Kidney capillary endothelial cell (primary cell): ENCODE measurements around the gene CRB3.
A peak's percentile ranks its signal among the peaks of the same experiment; 100 is the strongest.

Experiments used
- DNase-seq: peaks from one replicate; pipeline ENCODE4 v3.0.0-alpha.2; 2018; ENCODE audit warnings: low spot score

Gene CRB3

DNA sequence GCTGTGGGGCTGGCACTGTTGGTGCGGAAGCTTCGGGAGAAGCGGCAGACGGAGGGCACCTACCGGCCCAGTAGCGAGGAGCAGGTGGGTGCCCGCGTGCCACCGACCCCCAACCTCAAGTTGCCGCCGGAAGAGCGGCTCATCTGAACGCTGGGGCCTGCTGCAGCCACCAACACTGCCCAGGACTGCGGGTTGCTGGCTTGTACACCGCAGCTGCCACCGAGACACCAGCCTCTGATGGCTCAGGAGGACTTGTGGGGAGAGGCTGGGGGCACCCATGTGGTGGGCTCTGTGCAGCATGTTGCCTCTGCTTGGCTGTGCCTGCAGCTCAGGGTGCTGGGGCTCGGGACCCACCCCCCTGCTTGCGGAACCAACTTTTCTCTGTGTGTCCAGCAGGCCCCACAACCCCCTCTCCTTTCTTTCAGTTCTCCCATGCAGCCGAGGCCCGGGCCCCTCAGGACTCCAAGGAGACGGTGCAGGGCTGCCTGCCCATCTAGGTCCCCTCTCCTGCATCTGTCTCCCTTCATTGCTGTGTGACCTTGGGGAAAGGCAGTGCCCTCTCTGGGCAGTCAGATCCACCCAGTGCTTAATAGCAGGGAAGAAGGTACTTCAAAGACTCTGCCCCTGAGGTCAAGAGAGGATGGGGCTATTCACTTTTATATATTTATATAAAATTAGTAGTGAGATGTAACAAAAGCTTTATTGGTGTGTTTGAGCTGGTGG, 2.6 kb downstream of the CRB3 start:
- DNase-seq: no peak

DNA sequence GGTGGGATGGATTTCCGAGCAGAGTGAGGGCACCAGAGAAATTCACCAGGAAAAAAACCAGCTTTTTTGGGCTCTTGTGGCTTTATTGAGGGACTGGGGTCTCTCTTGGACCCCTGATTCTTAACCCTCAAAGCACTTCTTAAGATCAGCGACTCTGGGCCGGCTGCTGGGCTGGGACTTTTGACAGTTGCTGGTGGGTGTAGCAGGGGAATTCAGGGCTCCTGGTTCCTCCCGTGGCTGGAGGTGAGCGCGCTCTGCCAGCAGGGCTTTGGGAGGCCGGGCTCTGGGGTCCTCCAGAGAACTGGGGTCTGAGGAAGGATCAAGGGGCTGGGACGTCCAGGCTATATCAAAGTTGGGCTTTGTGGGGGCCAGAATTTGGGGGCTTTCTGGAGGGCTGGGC, 3.3 kb downstream of the CRB3 start:
- DNase-seq: no peak

DNA sequence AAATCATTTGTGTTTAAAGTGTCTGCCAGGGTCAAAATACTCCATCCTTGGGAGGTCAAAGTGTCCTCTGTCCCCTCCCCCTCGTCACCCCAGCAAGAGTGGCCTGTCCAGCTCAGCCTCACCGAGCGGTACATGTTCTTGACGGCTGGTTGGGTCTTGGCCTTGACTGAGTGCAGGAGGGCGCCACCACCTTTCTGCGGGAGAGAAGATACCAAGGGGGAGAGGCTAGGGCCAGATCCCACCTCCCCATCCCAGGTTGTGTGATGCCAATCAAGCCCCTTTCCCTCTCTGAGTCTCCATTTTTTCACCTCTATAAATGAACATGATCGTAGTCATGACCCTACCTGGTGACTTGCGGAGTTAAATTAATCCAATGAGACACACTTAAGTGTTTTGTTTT, 6.1 kb downstream of the CRB3 start:
- DNase-seq: no peak

DNA sequence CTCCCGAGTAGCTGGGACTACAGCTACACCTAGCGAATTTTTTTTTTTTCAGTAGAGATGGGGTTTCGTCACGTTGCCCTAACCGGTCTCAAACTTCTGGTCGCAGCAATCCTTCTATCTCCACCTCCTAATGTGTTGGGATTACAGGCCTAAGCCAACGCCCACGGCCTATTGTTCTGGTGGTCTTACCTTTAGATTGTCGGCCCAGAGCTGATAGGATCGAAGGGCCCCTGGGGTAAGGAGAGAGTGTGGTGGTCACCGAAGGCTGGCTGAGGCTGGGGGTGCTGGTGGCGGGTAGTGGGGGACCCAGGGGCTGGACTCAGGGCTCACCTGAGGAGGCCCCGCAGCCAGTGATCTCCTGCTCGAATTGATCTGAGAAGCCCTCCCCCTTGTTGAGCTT, 7.0 kb downstream of the CRB3 start:
- no peak for DNase-seq

DNA sequence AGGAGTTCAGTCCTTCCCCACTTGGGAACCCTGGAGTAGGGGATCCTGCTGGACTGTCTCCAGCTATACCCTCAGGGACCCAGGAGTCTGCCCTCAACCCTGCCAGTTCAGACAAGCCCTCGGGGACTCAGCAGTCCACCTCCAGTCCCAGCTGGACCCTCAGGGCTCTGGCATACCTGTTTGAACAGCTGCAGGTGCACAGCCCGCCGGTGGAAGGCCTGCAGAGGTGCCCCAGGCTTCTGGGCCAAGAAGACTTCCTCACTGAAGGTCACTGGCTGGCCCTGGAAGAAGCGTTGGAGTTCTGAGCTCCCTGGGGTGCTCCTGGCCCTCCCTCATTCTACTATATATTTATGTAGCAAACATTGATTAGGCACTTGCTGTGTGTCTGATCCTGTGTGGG, 8.6 kb downstream of the CRB3 start:
- DNase-seq: no peak

DNA sequence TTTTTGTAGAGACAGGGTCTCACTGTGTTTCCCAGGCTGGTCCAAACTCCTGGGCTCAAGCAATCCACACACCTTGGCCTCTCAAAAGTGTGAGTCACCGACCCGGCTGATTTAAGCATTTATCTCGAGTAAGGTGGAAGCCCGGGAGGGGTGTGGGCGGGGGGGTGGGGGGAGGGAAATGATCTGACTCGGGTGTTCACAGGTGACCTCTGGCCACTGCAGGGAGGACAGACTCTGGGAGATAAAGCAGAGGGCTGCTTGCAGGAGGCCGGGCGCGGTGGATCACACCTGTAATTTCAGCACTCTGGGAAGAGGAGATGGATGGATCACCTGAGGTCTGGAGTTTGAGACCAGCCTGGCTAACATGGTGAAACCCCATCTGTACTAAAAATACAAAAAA, 9.6 kb downstream of the CRB3 start:
- DNase-seq: no peak

DNA sequence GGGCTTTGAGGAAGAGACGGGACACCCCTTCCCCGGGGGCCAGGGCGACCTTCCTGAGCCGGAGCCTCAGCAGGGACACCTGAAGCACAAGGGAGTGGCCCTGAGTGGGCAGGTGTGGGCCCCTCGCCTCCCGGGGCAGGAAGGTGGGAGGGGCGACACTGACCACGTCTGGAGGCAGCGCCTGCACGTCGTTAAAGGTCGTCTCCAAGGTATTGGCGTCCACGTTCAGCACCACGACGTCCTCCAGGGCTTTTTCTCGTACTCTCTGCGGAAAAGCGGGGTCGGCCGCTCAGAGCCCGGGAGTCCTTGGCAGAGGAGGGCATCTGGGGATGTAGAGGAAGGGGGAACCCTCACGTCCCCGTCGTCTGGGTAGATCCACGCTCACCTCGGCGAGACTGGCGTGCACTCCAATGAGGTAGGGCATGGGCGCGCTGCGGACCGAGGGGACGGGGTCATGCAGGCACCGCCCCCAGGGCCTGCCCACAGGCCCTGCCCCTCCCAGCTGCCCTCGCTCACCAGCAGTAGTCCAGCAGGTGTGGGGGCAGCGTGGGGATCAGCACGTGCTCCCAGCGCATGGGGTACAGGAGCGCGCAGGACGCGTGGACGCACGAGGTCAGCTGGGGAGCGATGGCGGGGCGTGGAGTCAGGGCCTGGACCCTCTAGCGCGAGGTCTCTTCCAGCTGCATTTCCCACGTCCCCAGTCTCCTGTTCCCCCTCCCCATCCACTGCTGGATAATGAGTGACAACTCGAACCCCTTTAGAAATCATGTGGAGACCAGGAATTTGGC, 11.4 kb downstream of the CRB3 start:
- DNase-seq: no peak

DNA sequence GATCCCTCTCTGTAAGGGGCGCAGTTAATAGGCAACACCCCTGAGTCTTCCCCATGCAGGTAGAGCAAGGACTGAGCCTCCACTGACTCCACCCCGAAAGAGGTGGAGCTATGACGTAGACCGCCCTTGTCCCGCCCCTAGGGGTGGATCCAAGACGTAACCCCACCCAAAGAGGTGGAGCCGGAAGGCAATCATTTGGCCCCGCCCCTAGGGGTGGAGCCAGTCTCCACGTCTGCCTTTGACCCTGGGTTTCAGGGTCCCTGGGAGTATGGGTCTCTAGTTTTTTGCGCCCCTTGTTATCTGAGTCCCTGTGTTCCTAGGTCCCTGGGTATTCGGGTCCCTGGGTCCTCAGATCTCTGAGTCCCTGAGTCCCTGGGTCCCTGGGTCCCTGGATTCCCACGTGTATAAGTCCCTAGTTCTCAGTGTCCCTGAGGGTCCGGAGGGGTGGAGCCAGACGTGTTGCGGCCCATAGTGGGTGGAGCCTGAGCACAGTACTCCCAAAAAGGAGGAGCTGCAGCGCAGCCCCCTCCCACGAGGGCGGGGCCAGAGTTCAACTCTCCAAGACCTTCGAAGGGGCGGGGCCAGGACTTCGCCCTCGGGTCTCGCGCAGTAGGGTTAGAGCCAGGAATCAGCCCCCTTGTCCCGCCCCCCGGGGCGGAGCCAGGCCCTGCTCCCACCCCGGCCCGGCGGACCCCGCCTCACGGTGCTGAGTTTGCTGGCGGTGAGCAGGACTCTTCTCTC, 12.3 kb downstream of the CRB3 start:
- peak; percentile 38 for DNase-seq

DNA sequence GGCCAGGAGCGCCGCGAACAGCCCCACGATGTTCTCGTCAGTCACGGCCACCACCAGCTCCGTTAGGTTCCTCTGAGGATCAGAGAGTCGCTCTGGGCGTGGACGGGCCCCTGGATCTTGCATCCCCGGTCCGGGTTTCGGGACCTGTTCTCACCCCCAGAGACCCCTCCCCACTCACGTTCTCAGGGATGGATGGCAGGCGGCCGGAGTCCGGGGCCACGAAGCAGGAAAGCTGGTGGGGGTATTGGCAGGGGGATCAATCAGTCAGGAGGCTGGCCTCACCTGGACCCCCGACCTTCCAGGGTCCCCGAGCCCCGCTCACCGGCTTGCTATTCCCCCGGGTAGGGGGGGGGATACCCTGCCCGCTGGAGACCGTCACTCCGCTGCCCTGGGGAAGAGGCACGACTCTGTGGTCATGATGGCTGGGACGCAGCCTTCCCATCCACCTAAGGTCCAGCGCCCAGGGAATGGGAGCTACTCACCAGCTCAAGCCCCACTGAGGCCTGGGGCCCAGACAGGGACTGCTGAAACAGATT, 12.9 kb downstream of the CRB3 start:
- DNase-seq: no peak

DNA sequence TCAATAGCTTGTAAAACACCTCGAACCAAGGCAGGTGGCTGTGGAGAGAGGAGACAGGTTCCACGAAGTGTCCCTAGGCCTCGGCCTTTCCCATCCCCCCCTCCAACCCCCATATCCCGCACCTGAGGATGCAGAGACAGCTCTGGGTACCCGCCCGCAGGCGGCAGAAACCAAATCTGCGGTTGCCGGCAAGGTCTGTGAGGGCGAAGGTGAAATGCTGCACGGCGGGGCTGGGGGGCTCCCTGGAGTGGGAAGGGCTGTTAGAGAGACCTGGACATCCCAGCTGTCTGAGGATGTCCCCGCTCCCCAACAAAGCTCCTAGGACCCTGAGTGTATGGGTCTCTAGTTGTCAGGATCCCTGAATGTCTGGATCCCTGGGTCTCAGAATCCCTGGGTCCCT, 14.7 kb downstream of the CRB3 start:
- no peak for DNase-seq

DNA sequence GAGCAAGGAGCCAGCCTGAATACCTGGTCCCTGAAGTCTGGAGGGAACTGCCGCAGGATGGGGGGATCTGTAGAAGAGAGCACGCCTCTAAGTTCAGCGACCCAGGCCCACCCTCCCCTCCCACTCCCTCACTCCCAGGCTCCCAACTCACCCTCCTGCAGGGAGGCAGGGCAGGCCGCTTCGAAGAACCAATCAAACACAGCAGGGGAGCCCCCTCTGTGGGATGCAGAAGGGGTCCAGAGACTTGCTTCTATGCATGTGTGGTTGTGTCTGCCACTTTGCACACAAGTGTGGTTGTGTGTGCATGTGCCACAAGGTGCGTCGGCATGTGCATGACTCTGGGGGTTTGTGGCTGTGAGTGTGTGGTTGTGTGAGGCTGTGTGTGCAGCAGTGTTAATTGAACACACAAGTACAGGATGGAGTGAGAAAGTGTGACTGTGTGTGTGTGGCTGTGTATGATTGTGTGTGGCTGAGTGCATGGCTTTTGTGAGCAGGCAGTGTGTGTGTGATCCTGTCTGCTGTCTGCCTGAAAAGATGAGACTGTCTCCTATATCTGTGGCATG, 15.8 kb downstream of the CRB3 start:
- no peak for DNase-seq

DNA sequence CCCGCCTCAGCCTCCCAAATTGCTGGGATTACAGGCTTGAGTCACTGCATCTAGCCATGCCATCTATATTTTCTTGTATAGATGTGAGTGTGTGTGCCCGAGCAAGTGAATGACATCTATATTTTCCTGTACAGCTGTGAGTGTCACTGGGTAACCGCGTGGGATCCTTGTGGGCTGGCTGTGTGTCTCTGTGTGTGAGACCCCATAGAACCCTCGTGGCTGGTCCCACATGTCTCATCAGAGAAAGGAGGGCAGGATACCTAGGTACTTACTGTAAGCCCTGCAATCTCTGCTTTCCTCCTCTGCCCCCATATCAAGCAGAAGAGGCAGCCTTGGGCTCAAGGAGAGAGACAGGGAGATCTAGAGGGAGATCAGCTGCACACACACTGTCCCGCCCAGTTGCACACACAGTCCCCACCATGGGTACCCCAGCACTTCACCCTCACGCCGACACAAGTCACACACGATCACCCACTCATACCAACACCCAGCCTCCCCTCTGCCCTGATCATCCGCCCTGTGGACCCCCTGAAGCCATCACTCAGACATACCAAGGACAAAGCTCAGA, 16.9 kb downstream of the CRB3 start:
- no peak for DNase-seq

DNA sequence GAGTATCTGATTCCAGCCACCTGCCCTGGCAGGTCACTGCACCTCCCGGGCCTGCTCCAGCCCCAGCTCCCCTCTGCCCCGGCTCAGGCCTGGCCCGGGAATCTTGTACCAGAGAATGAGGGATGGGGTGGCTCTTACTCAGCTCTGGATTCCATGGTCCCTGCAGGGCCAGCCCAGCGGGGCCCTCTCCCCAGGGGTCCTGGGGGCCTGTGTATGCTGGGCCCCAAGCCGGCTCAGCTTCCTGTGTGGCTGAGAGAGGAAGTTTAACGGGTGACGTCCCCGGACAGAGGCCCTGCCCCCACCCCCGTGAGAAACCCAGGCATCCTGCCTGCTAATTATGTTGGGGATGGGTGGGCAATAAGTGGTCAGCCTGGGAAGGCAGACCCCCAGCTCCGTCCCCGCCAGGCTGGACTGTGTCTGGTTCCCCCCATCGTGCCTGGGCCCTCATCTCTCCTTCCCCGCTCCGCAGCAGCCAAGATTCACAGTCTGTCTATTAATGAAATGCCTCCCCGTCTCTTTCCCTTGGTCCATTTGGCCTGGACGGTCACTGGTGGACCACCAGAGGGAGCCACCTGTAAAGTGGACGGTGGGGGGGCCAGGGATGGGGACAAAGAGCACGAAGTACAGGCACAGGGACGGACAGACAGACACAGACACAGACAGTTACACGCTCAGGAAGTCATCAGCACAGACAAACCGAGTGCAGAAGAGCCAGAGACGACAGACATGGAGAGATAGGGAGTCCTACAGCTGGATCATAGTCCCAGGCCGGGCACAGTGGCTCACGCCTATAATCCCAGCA, 17.7 kb downstream of the CRB3 start, which contains the start of gene DENND1C:
Gene DENND1C, minus strand, starts transcription at position 247 of the 802 bp plus-strand sequence. Its CDS starts 92 bp downstream, at position 155.
- no peak for DNase-seq

DNA sequence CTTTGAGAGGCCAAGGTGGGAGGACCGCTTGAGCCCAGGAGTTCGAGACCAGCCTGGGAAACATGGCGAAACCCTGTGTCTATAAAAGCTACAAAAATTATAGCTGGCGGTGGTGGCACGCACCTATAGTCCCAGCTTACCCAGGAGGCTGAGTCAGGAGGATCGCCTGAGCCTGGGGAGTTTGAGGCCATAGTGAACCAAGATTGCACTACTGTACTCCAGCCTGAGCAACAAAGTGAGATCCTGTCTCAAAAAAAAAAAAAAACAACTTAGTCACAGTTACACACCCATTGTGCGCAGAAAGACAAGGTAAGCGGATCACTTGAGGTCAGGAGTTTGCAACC, 18.2 kb downstream of the CRB3 start:
- no peak for DNase-seq

DNA sequence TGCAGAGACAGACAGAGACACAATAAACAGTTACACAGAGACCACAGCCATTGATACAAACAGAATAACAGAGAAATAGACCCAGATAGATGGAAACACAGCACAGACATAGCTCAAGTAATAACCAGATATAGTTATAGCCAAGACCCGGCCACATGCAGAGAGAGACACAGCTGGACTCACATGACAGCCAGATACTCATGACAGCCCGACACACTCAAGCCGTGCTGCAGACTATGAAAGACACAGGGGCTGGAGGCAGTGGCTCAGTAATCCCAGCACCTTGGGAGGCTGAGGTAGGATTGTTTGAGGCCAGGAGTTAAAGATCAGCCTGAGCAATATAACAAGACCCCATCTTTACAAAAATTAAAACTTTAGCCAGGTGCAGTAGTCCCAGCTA, 19.2 kb downstream of the CRB3 start:
- no peak for DNase-seq

DNA sequence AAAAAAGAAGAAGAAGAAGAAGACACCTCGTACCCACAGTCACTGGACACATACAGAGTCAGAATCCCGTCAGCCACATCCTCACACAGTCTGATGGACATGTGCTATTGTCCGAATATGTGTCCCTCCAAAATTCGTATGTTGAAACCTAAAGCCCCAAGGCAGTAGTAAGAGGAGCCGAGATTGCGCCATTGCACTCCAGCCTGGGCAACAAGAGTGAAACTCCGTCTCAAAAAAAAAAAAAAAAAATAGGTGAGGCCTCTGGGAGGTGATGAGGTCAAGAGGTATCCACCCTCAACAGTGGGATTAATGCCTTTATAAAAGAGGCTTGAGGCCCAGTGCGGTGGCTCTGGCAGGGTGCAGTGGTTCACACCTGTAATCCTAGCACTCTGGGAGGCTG, 20.2 kb downstream of the CRB3 start:
- DNase-seq: no peak

DNA sequence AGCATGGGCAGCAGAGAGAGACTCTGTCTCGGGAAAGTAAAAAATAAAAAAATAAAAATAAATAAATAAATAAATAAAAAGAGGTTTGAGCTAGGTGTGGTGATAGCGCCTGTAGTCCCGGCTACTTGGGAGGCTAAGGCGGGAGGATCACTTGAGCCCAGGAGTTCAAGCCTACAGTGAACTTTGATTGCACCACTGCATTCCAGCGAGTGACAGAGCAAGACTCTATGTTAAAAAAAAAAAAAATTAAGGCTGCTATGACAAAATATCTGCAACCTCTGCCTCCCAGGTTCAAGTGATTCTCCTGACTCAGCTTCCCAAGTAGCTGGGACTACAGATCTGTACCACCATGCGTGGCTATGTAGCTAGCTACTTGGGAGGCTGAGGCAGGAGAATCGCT, 20.8 kb downstream of the CRB3 start:
- DNase-seq: no peak

DNA sequence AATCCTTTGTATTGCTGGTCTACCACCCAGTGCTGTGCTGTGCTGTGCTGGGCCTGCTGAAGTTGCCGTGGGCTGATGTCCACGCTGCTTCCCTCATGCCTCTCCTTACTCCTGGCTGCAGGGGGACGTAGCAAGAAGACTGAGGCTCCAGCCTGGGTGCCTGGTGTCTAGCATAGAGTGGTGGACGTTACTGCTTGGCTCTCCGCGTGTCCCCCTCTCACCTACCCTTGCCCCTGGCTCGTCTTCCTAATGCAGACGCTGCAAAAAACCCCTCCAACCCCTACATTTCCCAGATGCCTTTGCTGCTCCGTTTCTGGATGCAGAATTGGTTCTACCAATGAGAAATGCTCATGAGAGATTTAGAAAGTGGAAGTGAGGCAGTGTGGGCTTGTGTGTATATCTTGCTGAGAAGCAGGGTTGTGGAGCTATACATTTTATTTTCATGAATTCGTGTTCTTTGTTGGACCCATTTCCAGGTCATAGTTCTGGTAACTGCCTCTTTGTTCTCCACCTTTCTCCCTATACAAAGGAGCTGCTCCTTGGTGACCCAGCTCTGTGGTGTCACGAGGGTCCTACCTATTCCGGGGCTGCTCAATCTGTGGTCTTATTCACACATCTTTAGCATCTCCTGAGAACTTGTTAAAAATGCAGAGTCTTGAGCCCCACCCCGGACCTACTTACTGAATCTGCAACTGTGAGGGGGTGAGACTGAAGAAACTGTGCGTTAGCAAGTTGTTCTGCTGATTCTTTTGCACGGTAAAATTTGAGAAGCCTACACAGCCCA, 25.4 kb downstream of the CRB3 start:
- no peak for DNase-seq

DNA sequence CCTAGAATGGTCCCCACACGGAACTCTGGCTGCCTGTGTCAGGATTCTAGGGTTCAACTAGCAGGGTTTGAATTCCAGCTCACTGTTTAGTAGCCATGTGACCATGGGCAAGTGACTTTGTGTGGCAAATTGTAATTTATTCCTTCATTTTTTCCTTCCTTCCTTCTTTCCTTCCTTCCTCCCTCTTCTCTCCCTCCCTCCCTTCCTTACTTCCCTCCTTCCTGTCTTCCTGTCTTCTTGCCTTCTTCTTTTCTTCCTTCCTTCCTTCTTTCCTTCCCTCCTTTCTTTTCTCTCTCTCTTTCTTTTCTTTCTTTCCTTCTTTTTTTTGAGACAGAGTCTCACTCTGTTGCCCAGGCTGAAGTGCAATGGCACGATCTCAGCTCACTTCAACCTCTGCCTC, 26.1 kb downstream of the CRB3 start:
- DNase-seq: no peak

DNA sequence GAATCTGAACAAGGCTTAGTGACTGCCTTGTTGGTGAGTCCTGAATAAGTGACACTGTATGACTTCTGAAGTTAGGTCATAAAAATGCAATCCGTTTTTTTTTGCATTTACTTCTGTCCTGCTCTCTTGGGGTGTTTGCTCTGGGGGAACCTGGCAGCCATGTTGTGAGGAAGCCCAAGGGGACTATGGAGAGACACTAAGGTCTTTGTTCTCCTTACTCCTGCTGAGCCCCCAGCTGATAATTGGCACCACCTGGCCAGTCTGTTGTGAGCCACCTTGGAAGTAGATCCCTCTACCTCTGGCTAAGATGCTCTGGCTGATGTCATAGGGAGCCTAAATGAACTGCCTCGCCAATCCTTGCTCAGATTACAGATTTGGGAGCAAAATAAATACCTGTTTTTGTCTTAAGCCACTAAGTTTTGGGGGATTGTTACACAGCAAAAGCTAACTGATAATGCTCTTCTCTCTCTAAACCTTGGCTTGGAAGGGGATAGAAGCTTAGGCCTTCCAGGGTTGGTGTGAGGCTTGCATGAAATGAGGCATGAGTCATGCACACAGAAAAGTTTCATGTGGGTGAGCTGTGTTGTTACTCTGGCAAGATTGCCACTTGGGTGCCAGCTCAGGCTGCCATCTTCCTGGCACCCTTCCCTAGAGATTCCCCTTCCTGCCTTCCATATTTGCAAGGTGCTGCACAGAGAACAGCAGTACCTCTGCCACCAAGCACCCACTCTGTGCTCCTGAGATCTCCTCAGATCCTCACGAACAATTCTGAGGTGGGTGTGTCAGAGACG, 27.9 kb downstream of the CRB3 start:
- DNase-seq: no peak
